NCI-H460 (cell line): ENCODE measurements around the gene LRRTM4. TPM values are rescaled to one million over a fixed set of nuclear protein-coding genes. Genes with fewer than 3 reads are reported as not detected.

ENCODE experiments used
- DNase-seq: peaks from one replicate; pipeline ENCODE4 v3.0.0-alpha.2; 2016; ENCODE audit warnings: low read depth; ENCODE audit errors: extremely low read depth
- polyA plus RNA-seq: library from polyadenylated mRNA; depleted of rRNA; stranded (reverse); fragments of >200 nt; gene quantifications from 2 replicates; pipeline ENCODE4 v1.2.3, GENCODE V29; 2014; cell fraction: nucleus; rRNA removed
- total RNA-seq: library from RNA; depleted of rRNA; stranded (reverse); fragments of >200 nt; shearing (Covaris generic); gene quantifications from 2 replicates; pipeline ENCODE4 v1.2.3, GENCODE V29; 2014; rRNA removed

The LRRTM4 gene
- total RNA-seq = 0.05 TPM in 1 of 2 replicates, not detected in the other
- polyA plus RNA-seq = not detected in 2 replicates

- DNase-seq = peak; percentile 50
These were observed at the start of gene LRRTM4 for GRCh38 chr2:77521931-77522470. LRRTM4 (minus strand) TSS chr2:77522376.

DNA sequence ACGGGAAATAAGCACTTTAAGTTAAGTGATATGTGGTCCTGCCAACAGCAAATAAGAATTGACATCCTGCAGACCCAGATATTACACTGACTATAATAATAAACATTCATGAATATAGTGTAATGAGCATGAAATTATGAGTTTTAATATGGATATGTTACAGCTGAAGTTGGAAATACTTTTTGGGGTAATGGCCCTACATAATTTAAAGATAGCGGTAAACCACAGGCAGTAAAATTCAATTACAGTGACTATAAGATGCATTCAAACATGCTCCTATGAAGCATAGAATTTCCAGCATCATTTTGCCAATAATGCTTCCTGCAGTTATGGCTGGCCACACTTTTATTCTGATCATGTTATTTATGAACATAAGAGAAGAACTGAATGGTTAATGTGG, 49.4 kb upstream of the LRRTM4 start:
- no peak for DNase-seq

DNA sequence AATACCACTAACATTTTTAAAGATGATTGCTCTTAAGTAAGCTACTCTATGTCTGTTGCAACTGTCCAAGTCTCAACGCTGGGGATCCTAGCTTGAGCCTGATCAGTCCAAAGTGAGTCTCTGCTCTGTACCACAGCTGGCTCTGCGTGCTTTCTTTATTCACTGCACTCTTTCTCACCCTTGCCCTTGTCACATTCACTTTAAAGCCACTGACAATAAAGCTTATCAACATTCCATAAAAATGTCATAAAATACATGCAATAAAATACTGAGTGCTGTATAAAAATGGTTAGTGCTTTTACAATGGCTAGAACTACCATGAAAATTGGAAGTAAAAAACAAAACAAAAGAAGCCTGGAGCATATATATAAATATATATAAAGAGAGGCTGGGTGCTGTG, 45.5 kb upstream of the LRRTM4 start:
- no peak for DNase-seq

GRCh38 chr2:77566582-77566981, 44.4 kb upstream of the LRRTM4 start:
- DNase-seq = no peak

DNA sequence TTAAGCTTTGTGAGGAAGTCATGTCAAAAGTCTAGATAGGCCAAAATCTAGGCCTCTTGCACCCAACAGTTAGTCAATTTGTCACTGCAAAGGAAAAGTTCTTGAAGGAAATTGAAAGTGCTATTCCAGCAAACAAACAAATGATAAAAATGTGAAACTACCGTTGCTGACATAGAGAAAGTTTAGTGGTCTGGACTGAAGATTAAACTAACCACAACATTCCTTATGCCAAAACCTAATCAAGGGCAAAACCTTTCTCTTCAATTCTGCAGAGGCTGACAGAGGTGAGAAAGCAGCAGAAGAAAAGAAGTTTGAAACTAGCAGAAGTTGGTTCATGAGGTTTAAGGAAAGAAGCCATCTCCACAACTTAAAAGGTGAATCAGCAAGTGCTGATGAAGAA, 44.0 kb upstream of the LRRTM4 start:
- DNase-seq = no peak

DNA sequence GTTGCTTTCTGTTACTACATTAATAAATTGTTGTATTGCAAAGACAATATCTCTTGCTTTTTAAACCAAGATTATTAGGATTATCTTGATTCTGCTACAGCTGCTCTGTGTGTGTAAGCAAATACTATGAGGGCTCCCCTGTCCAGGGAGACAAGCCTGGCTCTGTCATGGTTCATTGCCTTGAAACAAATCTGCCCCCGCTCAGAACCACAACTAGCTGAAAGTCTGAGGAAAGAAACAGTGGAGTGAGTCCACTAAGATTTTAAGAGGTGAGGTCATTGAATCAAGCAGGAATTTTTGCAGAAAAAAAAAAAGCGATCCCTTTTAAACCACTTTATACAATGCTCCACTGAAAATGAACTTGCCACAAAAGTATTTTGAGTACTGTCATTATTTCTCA, 30.8 kb upstream of the LRRTM4 start:
- no peak for DNase-seq

DNA sequence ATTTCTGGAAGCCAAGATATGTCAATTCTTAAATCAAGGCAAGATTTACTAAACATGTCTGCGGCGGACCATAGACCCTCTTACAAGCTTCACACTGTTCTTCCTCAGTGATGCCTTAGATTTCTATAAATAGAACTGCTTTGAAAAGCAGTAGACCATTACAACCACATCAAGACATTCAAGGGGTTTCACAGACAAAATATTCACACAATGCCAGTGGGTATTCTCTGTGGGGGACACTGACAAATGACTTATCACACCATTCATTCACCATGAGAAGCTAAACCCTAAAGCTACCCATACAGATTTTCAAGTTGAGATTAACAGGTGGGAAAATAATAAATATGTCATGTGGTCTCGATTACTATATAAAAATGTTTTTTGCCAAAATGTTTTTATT, 15.9 kb upstream of the LRRTM4 start:
- no peak for DNase-seq

GRCh38 chr2:77522888-77523287, 712 bp upstream of the LRRTM4 start:
- no peak for DNase-seq

DNA sequence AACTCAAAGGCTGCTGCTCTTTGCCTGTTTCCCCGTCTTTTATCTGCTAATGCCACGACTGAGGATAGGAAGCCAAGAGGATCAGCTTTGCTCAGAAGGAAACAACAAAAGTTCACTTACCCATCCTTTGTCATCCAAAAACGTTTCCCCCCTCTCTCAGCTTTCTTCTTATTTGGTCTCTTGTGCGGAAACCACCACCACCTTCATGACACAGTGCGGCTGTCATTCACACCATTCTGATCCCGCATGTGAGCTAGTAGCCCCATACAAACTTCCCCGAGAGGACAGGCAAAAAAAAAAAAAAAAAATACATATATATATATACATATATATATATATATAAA, 656 bp downstream of the LRRTM4 start:
- no peak for DNase-seq

GRCh38 chr2:77520641-77521547, 1.3 kb downstream of the LRRTM4 start:
- DNase-seq = no peak

- DNase-seq = no peak
These were observed 2.2 kb downstream of the LRRTM4 start for GRCh38 chr2:77519888-77520506.

- DNase-seq = no peak
These were observed 2.9 kb downstream of the LRRTM4 start for GRCh38 chr2:77519164-77519887.

DNA sequence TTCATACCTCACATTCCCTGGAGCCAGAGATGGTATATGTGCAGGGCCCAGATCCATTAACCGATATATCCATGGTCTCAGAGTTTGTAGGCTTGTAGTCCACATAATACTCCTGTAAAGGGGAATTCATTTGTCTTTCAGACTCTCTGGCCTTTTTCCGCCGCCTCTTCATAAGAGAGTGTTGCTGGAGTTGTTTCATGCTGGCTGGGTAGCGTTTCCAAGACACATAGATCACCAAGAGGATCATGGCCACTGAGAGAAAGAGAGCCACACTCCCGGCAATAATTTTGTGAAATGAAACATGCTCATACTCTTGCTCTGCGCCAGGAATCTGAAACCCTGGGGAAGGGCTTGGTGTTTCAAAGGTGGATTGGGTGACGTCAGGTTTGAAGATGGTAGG, 3.9 kb downstream of the LRRTM4 start:
- DNase-seq = no peak

GRCh38 chr2:77513191-77513590, 9.0 kb downstream of the LRRTM4 start:
- peak; percentile 63 for DNase-seq

GRCh38 chr2:77512507-77512906, 9.7 kb downstream of the LRRTM4 start:
- peak; percentile 29 for DNase-seq

- DNase-seq = no peak
These were observed 13.7 kb downstream of the LRRTM4 start for GRCh38 chr2:77508511-77508910.

- no peak for DNase-seq
These were observed 14.5 kb downstream of the LRRTM4 start for GRCh38 chr2:77507657-77508056.

DNA sequence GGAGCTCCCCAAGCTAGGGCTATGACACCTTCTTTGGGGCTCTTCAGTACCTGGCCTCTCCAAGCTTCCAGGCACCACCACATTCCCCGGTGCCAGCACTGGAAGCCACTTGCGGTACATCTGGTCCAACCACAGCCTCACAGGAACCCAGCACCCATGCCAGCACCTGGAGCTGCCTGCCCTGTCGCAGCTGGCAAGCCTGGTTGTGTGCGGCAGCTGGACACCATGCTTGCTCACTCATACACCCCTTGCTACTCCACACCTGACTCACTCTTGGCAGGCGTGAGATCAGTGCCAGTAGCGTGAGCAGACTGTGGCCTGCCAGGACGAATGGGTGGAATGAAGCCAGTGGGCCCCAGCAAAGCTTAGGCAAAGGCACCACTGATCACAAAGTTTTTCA, 34.0 kb downstream of the LRRTM4 start:
- no peak for DNase-seq

DNA sequence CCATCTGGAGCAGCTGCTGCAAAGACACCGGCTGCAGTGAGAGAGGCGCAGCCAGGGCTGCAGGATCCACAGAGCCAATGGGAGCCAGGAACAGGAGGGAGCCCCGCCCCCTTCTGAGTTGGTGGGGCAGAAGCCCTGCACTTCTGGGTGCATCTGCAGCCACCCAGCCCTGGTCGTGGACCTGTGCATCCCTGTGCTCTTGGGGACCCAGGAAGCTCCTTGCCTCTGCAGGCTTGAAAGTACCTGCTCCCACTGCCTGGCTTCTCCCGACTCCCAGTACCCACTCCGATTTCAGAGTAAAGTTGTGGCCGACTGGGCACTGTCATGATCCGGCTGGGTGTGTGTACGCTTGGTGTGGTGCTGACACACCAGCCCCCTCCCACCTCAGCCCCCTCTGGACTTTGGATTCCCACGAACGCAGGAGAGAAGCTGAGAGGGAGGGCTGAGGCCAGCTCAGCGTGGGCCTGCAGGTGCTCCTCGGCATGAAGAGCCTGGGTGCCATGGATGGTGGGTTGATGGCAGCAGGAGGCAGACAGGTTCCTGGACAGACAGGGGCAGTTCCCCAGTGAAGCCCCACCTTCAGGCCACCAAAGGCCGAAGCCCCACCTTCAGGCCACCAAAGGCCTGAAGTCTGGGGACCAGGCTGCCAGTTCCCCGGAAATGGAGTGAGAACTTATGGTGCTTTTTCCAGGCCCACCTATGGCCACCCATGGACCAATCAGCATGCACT, 34.9 kb downstream of the LRRTM4 start:
- no peak for DNase-seq

GRCh38 chr2:77484026-77484425, 38.1 kb downstream of the LRRTM4 start:
- no peak for DNase-seq

GRCh38 chr2:77479895-77480294, 42.3 kb downstream of the LRRTM4 start:
- DNase-seq = no peak
